Heart left ventricle (tissue), 16 donors: ENCODE results near the gene MICU1. TPM values are rescaled to one million over a fixed set of nuclear protein-coding genes. Genes with fewer than 3 reads are reported as not detected.
"Not testable (repeated sequence)": the region's sequence is repeated elsewhere in the genome, so short reads cannot be mapped to it uniquely, and the experiment has no call there.

Experiments
- ATAC-seq, 4 donors: fragments of 200-7000 bp; cut with Tn5 transposase; one replicate each; pipeline ENCODE4 v1.9.1; 2020 to 2022; ENCODE audit warnings: moderate library complexity in 4 of 4, mild to moderate bottlenecking in 3 of 4, moderate number of reproducible peaks in 1 of 4
- DNase-seq, 5 donors: peaks; one replicate each; pipeline ENCODE4 v3.0.0-alpha.2; 2020
- H3K27ac ChIP-seq, 12 donors: fragments of 200-600 bp; sonication (generic) in 4 of 12; one replicate each; pipeline versions ENCODE4 v1.5.0 to v1.8.0; 2016 to 2022; ENCODE audit warnings: mild to moderate bottlenecking in 2 of 12
- H3K27me3 ChIP-seq, 9 donors: fragments of 200-600 bp; sonication (generic) in 2 of 9; one replicate each; pipeline versions ENCODE4 v1.5.1 to v1.8.0; 2016 to 2022; ENCODE audit warnings: mild to moderate bottlenecking in 3 of 9
- H3K36me3 ChIP-seq, 9 donors: fragments of 200-600 bp; sonication (generic) in 2 of 9; one replicate each; pipeline versions ENCODE4 v1.5.0 to v1.8.0; 2018 to 2022; ENCODE audit warnings: mild to moderate bottlenecking in 2 of 9
- H3K4me1 ChIP-seq, 12 donors: fragments of 200-600 bp; sonication (generic) in 4 of 12; one replicate each; pipeline versions ENCODE4 v1.5.0 to v1.8.0; 2016 to 2022; ENCODE audit warnings: mild to moderate bottlenecking in 3 of 12
- H3K4me3 ChIP-seq, 12 donors: fragments of 200-600 bp; sonication (generic) in 4 of 12; one replicate each; pipeline versions ENCODE4 v1.5.0 to v1.8.0; 2017 to 2022; ENCODE audit warnings: mild to moderate bottlenecking in 9 of 12, moderate library complexity in 4 of 12
- H3K9me3 ChIP-seq, 12 donors: fragments of 200-600 bp; sonication (generic) in 4 of 12; one replicate each; pipeline versions ENCODE4 v1.5.0 to v1.8.0; 2016 to 2022; ENCODE audit warnings: mild to moderate bottlenecking in 1 of 12
- CTCF ChIP-seq, 12 donors: fragments of 200-600 bp; sonication (generic) in 4 of 12; IDR thresholded peaks; one replicate each; pipeline versions ENCODE4 v1.5.0 to v1.8.0; 2018 to 2022; ENCODE audit warnings: antibody characterized with exemption in 12 of 12, mild to moderate bottlenecking in 5 of 12
- POLR2A ChIP-seq, 2 donors: fragments of 450-650 bp; IDR thresholded peaks; one replicate each; pipeline ENCODE4 v1.6.1; 2017; ENCODE audit warnings: antibody characterized with exemption in 2 of 2, mild to moderate bottlenecking in 2 of 2, moderate library complexity in 2 of 2
- WGBS, 4 donors: extraction: QIAGEN DNeasy Blood & Tissue Kit in 2 of 4; methylation state at CpG; one replicate each; pipeline versions ENCODE4 v1.1.5 to v1.1.7; 2013 to 2018; 5-methylcytosine and 5-hydroxymethylcytosine counted together
- intact Hi-C, 10 donors: fragments of 100-400 bp; cut with DNase I; formaldehyde crosslinking; loops; one replicate each; pipeline versions ENCODE4 v1.11.1 to v1.14.2; 2022
- polyA plus RNA-seq, 2 donors: library from polyadenylated mRNA; stranded (reverse); fragments of 200-250 nt; gene quantifications; one replicate each; pipeline ENCODE4 v1.2.3, GENCODE V29; 2013
- total RNA-seq, 9 donors: library from RNA; depleted of rRNA in 2 of 9; stranded (reverse); fragments of >200 nt in 2 of 9; fragmentation: NEBNext Ultra II Directional in 3 of 9; extraction: Animal tissue kit (Norgen Biotek cat#: 25700) in 3 of 9; gene quantifications; one replicate each; pipeline versions ENCODE4 v1.1.0 to v1.2.4, GENCODE V29; 2016 to 2023
- donor health status: ischemic (EF 13 %, LVEDD 7.1; RV severe dilation, severe dysfunction).
- donor health status: healthy with polysubstance abuse.
- donor health status: DM: no; HTN: yes; CAD: no.
- donor health status: DM: no; HTN: no; CAD: no.
- donor health status: ischemic (EF 25% LVEDD 6.9; RV normal size, moderate dysfunction).
- donor health status: ischemic (EF 25% LVEDD 5.7; RV mildly dilated, moderate dysfunction).
- donor health status: healthy.
- donor health status: DM: yes; HTN: yes; CAD: no.
- donor health status: ischemic (EF 35%, LVEDD 5.7; RV mildly dilated, moderate dysfunction).
- donor health status: nonischemic (EF 11% LVEDD 7.7; RV severe dilation, severe dysfunction).
- donor health status: DM: yes; HTN: yes; CAD: no.
- donor health status: PGD.
- donor health status: ischemic (EF 29% LVEDD 5.4; RV normal size, mild dysfunction).
- donor health status: nonischemic (EF 23%, LVEDD 6.1; RV moderate dilation, normal function).

Gene MICU1
- total and polyA plus RNA-seq, 11 donors, result 33.3 to 54.2 (median 43.1) TPM

GRCh38 chr10:72348282-72348681 is 277.6 kb downstream of the MICU1 start:
- ATAC-seq, result no peak
- no peaks in the 10 kb centered on the region for H3K27me3 ChIP-seq
- TF ChIP-seq POLR2A (IDR thresholded peaks at IDR 0.05) (no peak), CTCF (IDR thresholded peaks at IDR 0.05) (no peak)
- DNase-seq, result no peak
- intact Hi-C loops, result no loop called here
- no peaks in the 10 kb centered on the region for H3K9me3 ChIP-seq
- peaks cover 0 to 68% (median 53%) of the 10 kb centered on the region in 9 donors for H3K36me3 ChIP-seq
- no peak overlapping the region for H3K4me3 ChIP-seq
- H3K27ac ChIP-seq, result no peak overlapping the region
- H3K4me1 ChIP-seq, result peaks cover 0 to 34% (median 21%) of the 10 kb centered on the region in 12 donors
- WGBS, 4 donors, result 83 to 95% (median 92%) methylated on average over 4 to 7 of the region's 7 CpGs

- 91 to 98% (median 96%) methylated on average over 7 of the region's 7 CpGs for WGBS, 4 donors
- H3K9me3 ChIP-seq, DNase-seq, H3K27ac ChIP-seq, H3K27me3 ChIP-seq, intact Hi-C loops, ATAC-seq, H3K4me3 ChIP-seq: not testable (repeated sequence)
- Histone ChIP-seq H3K4me1 (peaks cover 0 to 13% (median under 1%) of the 10 kb centered on the region in 12 donors), H3K36me3 (peaks cover 0 to 78% (median 69%) of the 10 kb centered on the region in 9 donors)
Measured at GRCh38 chr10:72346117-72346516, 279.8 kb downstream of the MICU1 start.

GRCh38 chr10:72344932-72345331 is 280.9 kb downstream of the MICU1 start:
- ATAC-seq (no peak), DNase-seq (no peak)
- intact Hi-C loops, result loop anchor here in 1 of 10 donors (5.0 kb wide), 1 partner anchor 393 kb away; no protein-coding TSS in a partner anchor
- WGBS, 4 donors, result 83 to 97% (median 87%) methylated on average over 6 to 11 of the region's 11 CpGs
- Histone ChIP-seq H3K4me3 (no peak overlapping the region), H3K4me1 (peaks cover 0 to 15% (median 4%) of the 10 kb centered on the region in 12 donors), H3K9me3 (no peaks in the 10 kb centered on the region), H3K27me3 (no peaks in the 10 kb centered on the region), H3K27ac (no peak overlapping the region), H3K36me3 (peaks cover 0 to 80% (median 73%) of the 10 kb centered on the region in 9 donors)
- TF ChIP-seq POLR2A (IDR thresholded peaks at IDR 0.05) (no peak), CTCF (IDR thresholded peaks at IDR 0.05) (no peak)

GRCh38 chr10:72342911-72343310 is 283.0 kb downstream of the MICU1 start:
- intact Hi-C loops, result loop anchor here in 1 of 10 donors (5.0 kb wide), 1 partner anchor 391 kb away; no protein-coding TSS in a partner anchor
- peaks cover 0 to 82% (median 73%) of the 10 kb centered on the region in 9 donors for H3K36me3 ChIP-seq

More at GRCh38 chr10:72342911-72343310, 283.0 kb downstream of the MICU1 start:
- no peak overlapping the region for H3K4me3 ChIP-seq
- no peaks in the 10 kb centered on the region for H3K9me3 ChIP-seq
- H3K27me3 ChIP-seq, result no peaks in the 10 kb centered on the region
- H3K4me1 ChIP-seq, result peaks cover 0 to 10% (median 4%) of the 10 kb centered on the region in 12 donors
- ATAC-seq (no peak), DNase-seq (no peak)
- TF ChIP-seq CTCF (IDR thresholded peaks at IDR 0.05), result no peak
- no peak for TF ChIP-seq POLR2A (IDR thresholded peaks at IDR 0.05)
- no peak overlapping the region for H3K27ac ChIP-seq
- 90 to 92% (median 91%) methylated on average over 5 of the region's 5 CpGs for WGBS, 4 donors
